Activated CD8-positive, alpha-beta T cell treated with anti-CD3 and anti-CD28 coated beads, Interleukin-2, amount 10 ng/mL, durations not matched to agents 7 days and 5 days (primary cell): ENCODE measurements around the gene ABI3. TPM values are rescaled to one million over a fixed set of nuclear protein-coding genes. Genes with fewer than 3 reads are reported as not detected.
"Not testable (repeated sequence)": the region's sequence is repeated elsewhere in the genome, so short reads cannot be mapped to it uniquely, and the experiment has no call there.

Experiments used
- ATAC-seq: fragments of 150-1000 bp; cut with Tn5 transposase; one replicate; pipeline ENCODE4 v1.10.0; 2021; ENCODE audit warnings: moderate library complexity
- CTCF ChIA-PET: fragments of 350-600 bp; sonication (Branson Sonifier 250); formaldehyde crosslinking; loops from one replicate; lab custom pipeline; 2021; ENCODE audit warnings: antibody characterized with exemption; lab: Charles Lee
- POLR2A ChIA-PET: fragments of 350-600 bp; sonication (Branson Sonifier 250); formaldehyde crosslinking; loops from one replicate; lab custom pipeline; 2021; ENCODE audit warnings: antibody characterized with exemption; lab: Charles Lee
- DNase-seq: peaks from one replicate; pipeline ENCODE4 v3.0.0-alpha.2; 2020
- H3K27ac Mint-ChIP-seq: one replicate; pipeline ENCODE4 v1.8.0; 2021; ENCODE audit warnings: mild to moderate bottlenecking, mixed read lengths
- H3K27me3 Mint-ChIP-seq: one replicate; pipeline ENCODE4 v1.8.0; 2021; ENCODE audit warnings: low read depth, mixed read lengths
- H3K36me3 Mint-ChIP-seq: one replicate; pipeline ENCODE4 v1.8.0; 2021; ENCODE audit warnings: low read depth, mixed read lengths
- H3K4me1 Mint-ChIP-seq: one replicate; pipeline ENCODE4 v1.8.0; 2021; ENCODE audit warnings: low read depth, mixed read lengths
- H3K4me3 Mint-ChIP-seq: one replicate; pipeline ENCODE4 v1.8.0; 2021; ENCODE audit warnings: mild to moderate bottlenecking, mixed read lengths
- H3K9me3 Mint-ChIP-seq: one replicate; pipeline ENCODE4 v1.8.0; 2022; ENCODE audit warnings: mixed read lengths; ENCODE audit not compliant: insufficient read depth
- total RNA-seq, 2 experiments: library from RNA; stranded (reverse); gene quantifications; one replicate each; pipeline ENCODE4 v1.2.3, GENCODE V29; 2021

Gene ABI3
- total RNA-seq, 2 experiments from 2014 or later, result 110 to 117 TPM

DNA sequence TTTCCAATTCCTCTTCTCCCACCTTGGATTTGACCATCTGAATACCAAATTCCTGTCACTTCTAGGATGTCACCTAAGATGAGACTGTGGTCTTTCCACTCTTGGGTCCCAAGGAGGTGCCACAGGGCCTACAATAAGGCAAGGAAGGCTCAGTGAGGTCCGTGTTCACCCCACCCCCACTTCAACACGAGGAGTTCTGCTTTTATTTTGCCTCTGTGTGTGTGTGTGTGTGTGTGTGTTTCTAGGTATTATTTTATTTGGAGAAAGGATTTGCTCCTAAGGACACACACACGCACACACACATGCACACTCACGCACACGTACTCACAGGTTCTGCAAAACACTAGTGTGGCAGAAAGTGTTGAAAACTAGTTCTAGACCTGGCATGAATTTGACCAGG, 44.6 kb downstream of the ABI3 start:
- no peaks in the 10 kb centered on the region for H3K9me3 Mint-ChIP-seq
- no peak overlapping the region for H3K4me3 Mint-ChIP-seq
- ATAC-seq, result no peak
- ChIA-PET CTCF (interaction anchor here (0.6 to 1.0 kb wide), 2 partner anchors 75 to 301 kb away, joined by 3 read pairs; no protein-coding TSS in a partner anchor), POLR2A (no interaction called here)
- H3K36me3 Mint-ChIP-seq, result no peaks in the 10 kb centered on the region
- peaks cover 4% of the 10 kb centered on the region for H3K4me1 Mint-ChIP-seq
- peaks cover 11% of the 10 kb centered on the region for H3K27me3 Mint-ChIP-seq
- DNase-seq, result no peak
- no peak overlapping the region for H3K27ac Mint-ChIP-seq

DNA sequence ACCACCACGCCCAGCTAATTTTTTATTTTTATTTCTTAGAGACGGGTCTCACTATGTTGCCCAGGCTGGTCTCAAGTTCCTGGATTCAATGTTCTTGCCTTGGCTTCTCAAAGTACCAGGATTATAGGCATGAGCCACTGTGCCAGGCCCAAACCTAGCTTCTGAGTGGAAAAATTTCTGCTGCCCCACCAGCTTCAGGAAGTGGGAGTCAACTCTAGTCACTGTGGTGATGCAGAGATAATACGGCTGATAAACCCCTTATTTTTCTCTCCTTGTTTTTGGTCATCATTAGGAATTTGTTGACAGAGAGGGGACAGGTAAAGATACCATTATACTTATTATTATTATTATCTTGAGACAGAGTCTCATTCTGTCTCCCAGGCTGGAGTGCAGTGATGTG, 47.9 kb downstream of the ABI3 start:
- POLR2A ChIA-PET, result no interaction called here
- H3K9me3 Mint-ChIP-seq, result no peaks in the 10 kb centered on the region

DNA sequence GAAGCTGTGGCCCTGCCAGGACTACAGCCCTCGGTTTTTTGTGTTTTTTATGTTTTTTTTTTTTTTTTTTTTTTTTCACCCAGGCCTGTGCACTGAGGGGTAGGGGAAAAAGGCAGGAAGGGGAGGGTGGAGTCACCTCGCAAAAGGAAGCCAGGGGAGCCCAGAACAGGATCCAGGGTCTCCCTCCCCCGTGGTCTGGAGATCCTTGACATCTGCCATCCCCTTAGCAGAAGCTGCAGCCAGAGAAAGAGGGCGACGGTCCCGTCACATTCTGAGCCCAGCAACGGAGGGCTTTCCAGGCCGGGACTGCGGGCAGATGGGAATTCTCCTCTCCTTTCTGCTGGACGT, 49.1 kb downstream of the ABI3 start:
- Mint-ChIP-seq H3K27ac (peak overlapping the region; percentile 66), H3K4me1 (peaks cover 13% of the 10 kb centered on the region), H3K36me3 (no peaks in the 10 kb centered on the region), H3K4me3 (peak overlapping the region; percentile 75), H3K27me3 (peaks cover 14% of the 10 kb centered on the region), H3K9me3 (no peaks in the 10 kb centered on the region)
- ChIA-PET CTCF (interaction anchor here (1.2 to 2.0 kb wide), 3 partner anchors 37 to 79 kb away, joined by 3 to 5 read pairs (median 3); no protein-coding TSS in a partner anchor), POLR2A (interaction anchor here (0.7 kb wide), 1 partner anchor 284 kb away, joined by 3 read pairs; no protein-coding TSS in a partner anchor)
- no peak for ATAC-seq
- DNase-seq, result no peak

More for the DNA sequence above, 47.9 kb downstream of the ABI3 start:
- peaks cover 12% of the 10 kb centered on the region for H3K27me3 Mint-ChIP-seq
- no peak for ATAC-seq
- no peak overlapping the region for H3K27ac Mint-ChIP-seq
- CTCF ChIA-PET, result no interaction called here
- H3K4me1 Mint-ChIP-seq, result peaks cover 13% of the 10 kb centered on the region
- H3K36me3 Mint-ChIP-seq, result no peaks in the 10 kb centered on the region
- DNase-seq, result no peak
- no peak overlapping the region for H3K4me3 Mint-ChIP-seq

DNA sequence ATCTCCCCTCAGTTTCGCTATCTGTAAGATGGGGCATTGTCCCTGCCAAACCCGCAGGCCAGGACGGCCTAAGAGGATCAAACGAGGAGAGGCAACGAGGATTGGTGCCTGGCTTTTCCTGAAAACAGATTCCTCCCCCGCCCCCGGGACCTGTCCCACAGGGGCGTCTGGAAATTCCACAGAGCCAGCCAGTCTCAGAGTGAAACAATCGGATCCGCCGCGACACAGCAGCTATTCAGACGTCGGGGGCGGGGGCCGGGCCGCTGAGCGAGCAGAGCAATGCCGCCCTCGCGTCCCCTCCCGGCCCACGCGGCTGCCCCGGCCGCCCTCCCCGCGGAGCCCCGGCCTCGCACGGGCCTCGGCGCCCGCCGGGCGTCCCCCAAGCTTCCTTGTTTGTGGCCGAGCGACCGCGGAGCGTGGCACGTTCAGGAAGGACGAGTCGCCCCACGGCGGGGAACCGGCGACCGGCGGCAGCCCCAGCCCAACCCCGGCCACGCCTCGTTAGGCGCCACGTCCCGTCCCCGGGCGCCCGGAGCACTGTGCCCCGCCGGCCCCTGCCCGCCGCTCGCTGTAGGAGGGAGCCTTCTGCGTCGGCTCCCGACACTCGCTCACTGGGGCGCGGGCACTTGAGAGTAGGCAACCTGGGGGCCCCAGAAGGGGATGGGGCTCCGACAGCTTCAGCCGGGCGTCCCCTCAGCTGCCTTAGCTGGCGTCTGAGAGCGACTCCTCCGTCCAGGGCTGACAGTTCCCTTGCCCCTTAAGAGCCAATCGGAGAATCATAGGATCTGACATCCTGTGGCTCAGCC, 49.7 kb downstream of the ABI3 start:
- ChIA-PET CTCF (interaction anchor here (0.6 to 2.0 kb wide), 4 partner anchors 33 to 79 kb away, joined by 3 to 5 read pairs (median 3); no protein-coding TSS in a partner anchor), POLR2A (interaction anchor here (0.7 to 0.9 kb wide), 2 partner anchors 31 to 284 kb away, joined by 3 read pairs; no protein-coding TSS in a partner anchor)
- peaks cover 13% of the 10 kb centered on the region for H3K4me1 Mint-ChIP-seq
- no peaks in the 10 kb centered on the region for H3K36me3 Mint-ChIP-seq
- DNase-seq (peak; percentile 53), ATAC-seq (peak; percentile 88)
- peak overlapping the region; percentile 75 for H3K4me3 Mint-ChIP-seq
- H3K9me3 Mint-ChIP-seq, result no peaks in the 10 kb centered on the region
- peak overlapping the region; percentile 66 for H3K27ac Mint-ChIP-seq
- H3K27me3 Mint-ChIP-seq, result peaks cover 14% of the 10 kb centered on the region

DNA sequence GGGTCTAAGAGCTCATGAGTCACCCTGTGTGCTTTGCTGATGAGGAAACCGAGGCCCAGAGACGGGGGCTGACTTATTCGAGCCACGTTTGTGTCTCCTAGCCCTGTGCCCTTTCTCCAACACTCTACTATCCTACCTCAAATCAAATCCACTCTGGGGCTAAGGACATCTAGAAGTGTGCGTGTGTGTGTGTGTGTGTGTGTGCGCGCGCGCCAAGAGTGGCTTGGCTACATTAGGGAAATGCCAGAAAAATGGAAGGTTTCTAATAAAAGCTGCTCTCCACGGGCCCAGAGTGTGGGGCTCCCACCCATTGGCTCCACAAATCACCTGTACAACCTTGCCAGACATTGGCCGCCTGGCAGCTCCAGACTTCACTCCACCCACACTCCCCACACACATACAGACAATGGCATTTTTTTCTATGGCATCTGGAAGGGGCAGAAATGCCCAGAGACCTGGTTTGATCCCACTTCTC, 50.3 kb downstream of the ABI3 start:
- Mint-ChIP-seq H3K27ac (peak overlapping the region; percentile 57), H3K9me3 (no peaks in the 10 kb centered on the region), H3K4me3 (peak overlapping the region; percentile 69), H3K27me3 (peaks cover 14% of the 10 kb centered on the region), H3K4me1 (peaks cover 13% of the 10 kb centered on the region), H3K36me3 (no peaks in the 10 kb centered on the region)
- no peak for DNase-seq
- CTCF ChIA-PET, result interaction anchor here (0.6 to 2.0 kb wide), 3 partner anchors 33 to 80 kb away, joined by 3 to 5 read pairs (median 3); no protein-coding TSS in a partner anchor
- no peak for ATAC-seq
- POLR2A ChIA-PET, result interaction anchor here (0.9 kb wide), 1 partner anchor 31 kb away, joined by 3 read pairs; no protein-coding TSS in a partner anchor

DNA sequence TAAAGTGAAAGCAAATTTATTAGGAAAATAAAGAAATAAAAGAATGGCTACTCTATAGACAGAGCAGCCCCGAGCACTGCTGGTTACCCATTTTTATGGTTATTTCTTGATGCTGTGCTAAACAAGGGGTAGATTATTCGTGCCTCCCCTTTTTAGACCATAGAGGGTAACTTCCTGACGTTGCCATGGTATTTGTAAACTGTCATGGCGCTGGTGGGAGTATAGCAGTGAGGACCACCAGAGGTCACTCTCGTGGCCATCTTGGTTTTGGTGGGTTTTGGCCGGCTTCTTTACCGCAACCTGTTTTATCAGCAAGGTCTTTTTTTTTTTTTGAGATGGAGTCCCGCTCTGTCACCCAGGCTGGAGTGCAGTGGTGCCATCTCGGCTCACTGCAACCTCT, 51.0 kb downstream of the ABI3 start:
- H3K27ac Mint-ChIP-seq, POLR2A ChIA-PET, H3K9me3 Mint-ChIP-seq, H3K4me3 Mint-ChIP-seq, H3K36me3 Mint-ChIP-seq, DNase-seq, CTCF ChIA-PET, ATAC-seq: not testable (repeated sequence)
- peaks cover 13% of the 10 kb centered on the region for H3K4me1 Mint-ChIP-seq
- H3K27me3 Mint-ChIP-seq, result peaks cover 14% of the 10 kb centered on the region

DNA sequence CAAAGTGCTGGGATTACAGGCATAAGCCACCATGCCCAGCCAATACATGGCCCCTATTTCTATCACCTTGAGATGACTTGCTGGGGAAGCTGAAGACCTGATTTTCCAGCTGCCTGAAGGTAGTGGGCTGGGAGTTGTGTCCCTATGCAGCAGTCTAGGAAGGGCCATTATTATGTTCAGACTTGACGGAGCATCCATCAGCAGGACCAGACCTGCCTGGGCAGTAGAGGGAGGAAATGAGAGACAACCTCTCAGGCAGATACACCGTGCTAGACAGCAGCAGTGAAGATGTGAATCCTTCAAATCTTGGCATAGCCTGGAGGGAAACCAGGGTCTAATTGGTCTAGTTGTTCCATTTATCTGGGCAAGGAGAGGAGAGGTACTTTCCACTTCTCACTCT, 55.7 kb downstream of the ABI3 start:
- H3K4me1 Mint-ChIP-seq, result peaks cover under 1% of the 10 kb centered on the region
- ATAC-seq, result no peak
- no peak overlapping the region for H3K4me3 Mint-ChIP-seq
- POLR2A ChIA-PET, result no interaction called here
- peaks cover 3% of the 10 kb centered on the region for H3K27me3 Mint-ChIP-seq
- H3K36me3 Mint-ChIP-seq, result no peaks in the 10 kb centered on the region
- no peak for DNase-seq
- no peak overlapping the region for H3K27ac Mint-ChIP-seq
- CTCF ChIA-PET, result no interaction called here
- no peaks in the 10 kb centered on the region for H3K9me3 Mint-ChIP-seq

DNA sequence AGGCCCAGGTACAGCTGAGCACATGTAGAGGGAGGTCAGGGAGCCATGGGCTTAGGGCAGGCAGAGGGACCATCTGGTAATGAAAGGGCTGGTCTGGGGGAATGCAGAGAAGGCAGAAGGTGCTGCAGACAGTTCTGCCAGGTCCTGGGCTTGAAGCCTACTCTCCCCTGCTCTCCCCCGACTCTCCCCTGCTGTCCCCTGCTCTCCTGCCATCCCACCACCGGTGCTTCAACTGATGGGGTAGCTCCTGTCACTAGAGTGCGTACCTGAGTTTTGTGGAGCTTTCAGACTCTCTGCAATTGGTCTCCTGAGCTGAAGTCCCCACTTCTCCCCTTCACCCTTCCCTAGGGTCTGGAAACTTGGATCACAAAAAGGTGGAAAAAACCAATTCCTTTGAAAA, 57.4 kb downstream of the ABI3 start:
- Mint-ChIP-seq H3K4me1 (no peaks in the 10 kb centered on the region), H3K9me3 (no peaks in the 10 kb centered on the region), H3K27ac (no peak overlapping the region), H3K4me3 (no peak overlapping the region), H3K36me3 (no peaks in the 10 kb centered on the region), H3K27me3 (peaks cover 2% of the 10 kb centered on the region)
- ATAC-seq (no peak), DNase-seq (no peak)
- ChIA-PET POLR2A (no interaction called here), CTCF (interaction anchor here (1.3 kb wide), 1 partner anchor 288 kb away, joined by 4 read pairs; no protein-coding TSS in a partner anchor)

DNA sequence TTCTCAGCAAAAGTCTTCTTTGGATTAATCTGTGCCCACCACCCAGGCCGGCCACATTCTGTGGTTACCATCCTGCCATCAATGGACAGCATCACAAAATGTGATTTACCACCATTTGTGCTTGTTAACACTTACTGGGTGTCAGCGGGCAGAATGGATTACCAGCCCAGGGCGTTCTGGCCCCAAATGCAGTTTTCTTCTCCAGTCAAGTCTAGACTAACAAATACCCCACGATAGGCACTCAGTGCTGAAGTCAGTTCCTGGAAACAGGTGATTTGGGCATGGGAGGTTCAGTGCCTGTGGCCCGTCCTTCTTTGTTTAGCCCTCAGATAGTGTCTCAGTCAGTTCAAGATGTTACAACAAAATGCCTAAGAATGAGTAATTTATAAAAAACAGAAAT, 58.8 kb downstream of the ABI3 start:
- Mint-ChIP-seq H3K36me3 (no peaks in the 10 kb centered on the region), H3K27me3 (no peaks in the 10 kb centered on the region), H3K27ac (no peak overlapping the region), H3K4me3 (no peak overlapping the region), H3K9me3 (no peaks in the 10 kb centered on the region), H3K4me1 (no peaks in the 10 kb centered on the region)
- CTCF ChIA-PET, result no interaction called here
- DNase-seq, result no peak
- POLR2A ChIA-PET, result no interaction called here
- ATAC-seq, result no peak

Other genes with a start within 250 kb of the ABI3 start
- gene GIP, start 242.1 kb upstream of the ABI3 start, total RNA-seq, result not detected
- not detected for gene IGF2BP1, start 213.3 kb upstream of the ABI3 start, total RNA-seq
- gene B4GALNT2, start 77.9 kb upstream of the ABI3 start, total RNA-seq, result not detected
- 10 to 100 TPM; 40.0 to 45.4 TPM for gene GNGT2, start 133 bp upstream of the ABI3 start, total RNA-seq
- not detected for gene PHOSPHO1, start 20.1 kb downstream of the ABI3 start, total RNA-seq
- gene ZNF652, start 151.5 kb downstream of the ABI3 start, total RNA-seq, result 10 to 100 TPM; 27.3 to 27.9 TPM
- 100 to 1,000 TPM; 181 to 183 TPM for gene PHB1, start 204.2 kb downstream of the ABI3 start, total RNA-seq